Airway epithelial cell (primary cell): ENCODE results near the gene DCHS1. TPM values are rescaled to one million over a fixed set of nuclear protein-coding genes. Genes with fewer than 3 reads are reported as not detected.

ENCODE experiments used
- total RNA-seq: library from RNA; depleted of rRNA; stranded (reverse); fragments of >200 nt; gene quantifications from 2 replicates; pipeline ENCODE4 v1.2.3, GENCODE V29; 2015

DCHS1 gene, protein sequence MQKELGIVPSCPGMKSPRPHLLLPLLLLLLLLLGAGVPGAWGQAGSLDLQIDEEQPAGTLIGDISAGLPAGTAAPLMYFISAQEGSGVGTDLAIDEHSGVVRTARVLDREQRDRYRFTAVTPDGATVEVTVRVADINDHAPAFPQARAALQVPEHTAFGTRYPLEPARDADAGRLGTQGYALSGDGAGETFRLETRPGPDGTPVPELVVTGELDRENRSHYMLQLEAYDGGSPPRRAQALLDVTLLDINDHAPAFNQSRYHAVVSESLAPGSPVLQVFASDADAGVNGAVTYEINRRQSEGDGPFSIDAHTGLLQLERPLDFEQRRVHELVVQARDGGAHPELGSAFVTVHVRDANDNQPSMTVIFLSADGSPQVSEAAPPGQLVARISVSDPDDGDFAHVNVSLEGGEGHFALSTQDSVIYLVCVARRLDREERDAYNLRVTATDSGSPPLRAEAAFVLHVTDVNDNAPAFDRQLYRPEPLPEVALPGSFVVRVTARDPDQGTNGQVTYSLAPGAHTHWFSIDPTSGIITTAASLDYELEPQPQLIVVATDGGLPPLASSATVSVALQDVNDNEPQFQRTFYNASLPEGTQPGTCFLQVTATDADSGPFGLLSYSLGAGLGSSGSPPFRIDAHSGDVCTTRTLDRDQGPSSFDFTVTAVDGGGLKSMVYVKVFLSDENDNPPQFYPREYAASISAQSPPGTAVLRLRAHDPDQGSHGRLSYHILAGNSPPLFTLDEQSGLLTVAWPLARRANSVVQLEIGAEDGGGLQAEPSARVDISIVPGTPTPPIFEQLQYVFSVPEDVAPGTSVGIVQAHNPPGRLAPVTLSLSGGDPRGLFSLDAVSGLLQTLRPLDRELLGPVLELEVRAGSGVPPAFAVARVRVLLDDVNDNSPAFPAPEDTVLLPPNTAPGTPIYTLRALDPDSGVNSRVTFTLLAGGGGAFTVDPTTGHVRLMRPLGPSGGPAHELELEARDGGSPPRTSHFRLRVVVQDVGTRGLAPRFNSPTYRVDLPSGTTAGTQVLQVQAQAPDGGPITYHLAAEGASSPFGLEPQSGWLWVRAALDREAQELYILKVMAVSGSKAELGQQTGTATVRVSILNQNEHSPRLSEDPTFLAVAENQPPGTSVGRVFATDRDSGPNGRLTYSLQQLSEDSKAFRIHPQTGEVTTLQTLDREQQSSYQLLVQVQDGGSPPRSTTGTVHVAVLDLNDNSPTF (N-terminal part only)
- total RNA-seq = 0.09 and 0.21 TPM in 2 replicates

GRCh38 chr11:6655790-6656583, at the start of gene DCHS1:
TSS of gene DCHS1 (minus strand) at chr11:6655809. CDS start at chr11:6641613, 14,196 bp downstream.

DNA sequence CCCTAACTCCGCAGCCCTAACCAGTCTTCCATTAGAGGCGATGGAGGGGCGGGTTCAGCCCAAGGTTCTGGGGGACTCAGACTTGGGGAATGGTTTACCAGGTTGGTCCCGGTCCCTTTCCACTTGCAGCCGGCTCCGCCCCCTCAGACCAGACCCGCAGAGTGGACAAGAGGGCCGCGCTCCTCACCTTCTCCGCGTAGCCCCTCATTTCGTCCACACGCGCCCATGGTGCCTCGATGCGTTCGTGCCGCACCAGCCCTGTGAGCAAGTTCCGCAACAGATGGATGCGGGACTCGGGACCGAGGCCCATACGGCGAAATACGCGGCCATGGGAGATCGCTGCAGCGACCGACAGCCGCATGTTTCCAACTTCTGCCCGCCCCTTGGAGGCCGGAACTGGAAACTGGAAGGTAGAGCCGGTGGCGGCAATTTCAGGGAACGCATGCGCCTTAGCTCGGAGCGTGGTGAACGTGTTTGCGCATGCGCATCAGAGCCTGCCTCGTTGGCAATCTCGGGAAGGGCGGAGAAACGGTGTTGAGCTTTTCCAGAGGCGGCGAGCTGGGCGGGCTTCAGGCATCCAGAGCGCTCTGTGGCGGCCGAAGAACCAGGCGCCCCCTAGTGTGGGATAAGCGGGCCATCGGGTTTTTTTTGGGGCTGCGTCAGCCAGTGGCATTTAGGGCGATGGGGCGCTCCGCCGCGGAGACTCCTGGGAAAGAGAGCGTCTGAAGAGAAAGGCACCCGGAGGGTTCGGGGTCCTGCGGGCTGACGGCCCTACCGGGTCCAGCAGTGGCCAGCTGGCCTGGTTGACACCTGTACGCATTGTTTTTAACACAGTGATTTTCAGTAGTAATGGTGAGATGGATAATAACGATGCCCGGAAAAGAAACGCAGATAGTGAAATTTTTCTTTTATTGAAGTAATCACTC, 27.6 kb upstream of the DCHS1 start, which contains the start of gene MRPL17:
Gene MRPL17 (minus strand): TSS at position 405 of the 926 bp plus-strand sequence. CDS start 44 bp downstream, at position 361.

DNA sequence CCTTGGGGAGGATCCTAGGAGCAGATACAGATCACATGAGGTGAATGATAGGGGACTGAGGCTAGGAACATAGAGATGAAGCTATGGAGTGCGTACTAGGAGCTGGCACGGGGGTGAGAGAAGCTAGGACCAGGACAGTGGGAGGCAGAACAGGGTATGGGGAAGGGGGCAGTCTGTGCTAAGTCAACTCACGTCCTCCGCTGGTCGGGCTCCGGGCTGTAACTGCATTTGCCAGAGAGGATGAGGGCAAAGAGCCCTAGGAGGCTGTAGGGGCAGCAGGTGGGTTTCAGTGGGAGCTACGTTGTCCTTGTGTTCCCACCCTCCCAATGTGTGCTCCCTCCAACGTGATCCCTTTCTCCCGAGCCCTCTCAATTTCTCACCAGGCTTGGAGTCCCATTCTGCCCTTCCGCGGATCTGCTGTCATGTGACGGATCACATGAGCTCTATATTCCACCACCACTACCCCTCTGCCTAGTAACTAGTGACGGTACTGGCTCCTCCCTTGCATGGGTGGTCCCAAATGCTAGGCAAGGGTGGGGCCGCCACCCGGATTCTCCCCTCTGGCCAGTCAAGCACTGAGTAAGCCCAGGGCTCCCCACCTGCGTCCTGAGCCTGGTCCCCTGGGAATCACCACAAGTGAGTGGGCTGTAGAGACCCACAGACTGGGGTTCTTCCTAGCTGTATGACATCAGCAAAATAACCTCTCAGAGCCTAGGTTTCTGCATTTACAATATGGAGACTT, 36.4 kb downstream of the DCHS1 start, which contains the start of gene TPP1:
Gene TPP1 (minus strand): TSS at position 419 of the 742 bp plus-strand sequence. CDS start 22 bp downstream, at position 397.

GRCh38 chr11:6612213-6613041, 43.2 kb downstream of the DCHS1 start, which contains the start of gene TAF10:
TSS of gene TAF10 (minus strand) at chr11:6612216. CDS start at chr11:6612189, 27 bp downstream.

GRCh38 chr11:6603287-6604080, 52.1 kb downstream of the DCHS1 start, which contains the start of the genes ILK and RRP8:
TSS of gene ILK (plus strand) at chr11:6603774. CDS start at chr11:6604272, 498 bp downstream.
TSS of gene RRP8 (minus strand) at chr11:6603616. CDS start at chr11:6603502, 114 bp downstream.

Other genes with a start within 250 kb of the DCHS1 start
- 2.3 and 3.3 TPM in 2 replicates for gene APBB1, start 236.7 kb downstream of the DCHS1 start, total RNA-seq
- 0.28 TPM in 1 of 2 replicates, not detected in the other for gene HPX, start 214.8 kb downstream of the DCHS1 start, total RNA-seq
- 9.6 and 11.0 TPM in 2 replicates for gene TRIM3, start 181.9 kb downstream of the DCHS1 start, total RNA-seq
- gene ARFIP2, start 174.5 kb downstream of the DCHS1 start, total RNA-seq = 55.6 and 60.4 TPM in 2 replicates
- gene TIMM10B, start 174.3 kb downstream of the DCHS1 start, total RNA-seq = 25.0 and 37.7 TPM in 2 replicates
- 1.1 and 2.0 TPM in 2 replicates for gene DNHD1, start 158.5 kb downstream of the DCHS1 start, total RNA-seq
- 15.3 and 15.9 TPM in 2 replicates for gene RRP8, start 52.2 kb downstream of the DCHS1 start, total RNA-seq
- gene ILK, start 52.0 kb downstream of the DCHS1 start, total RNA-seq = 63.5 and 73.3 TPM in 2 replicates
- gene TAF10, start 43.6 kb downstream of the DCHS1 start, total RNA-seq = 66.9 and 85.6 TPM in 2 replicates
- 11.3 and 20.7 TPM in 2 replicates for gene TPP1, start 36.4 kb downstream of the DCHS1 start, total RNA-seq
- gene MRPL17, start 27.5 kb upstream of the DCHS1 start, total RNA-seq = 53.6 and 58.1 TPM in 2 replicates
- 0.07 TPM in 1 of 2 replicates, not detected in the other for gene OR2AG2, start 116.2 kb upstream of the DCHS1 start, total RNA-seq
- not detected in 2 replicates for gene OR2AG1, start 127.2 kb upstream of the DCHS1 start, total RNA-seq
- not detected in 2 replicates for gene OR6A2, start 143.9 kb upstream of the DCHS1 start, total RNA-seq
- not detected in 2 replicates for gene OR10A5, start 189.9 kb upstream of the DCHS1 start, total RNA-seq
- not detected in 2 replicates for gene OR10A2, start 207.2 kb upstream of the DCHS1 start, total RNA-seq
- gene OR10A4, start 220.8 kb upstream of the DCHS1 start, total RNA-seq = not detected in 2 replicates
- gene OR2D2, start 236.7 kb upstream of the DCHS1 start, total RNA-seq = not detected in 2 replicates